NCI-H2171 (cell line): ENCODE results near the gene HMGN2.
"Not testable (repeated sequence)": the region's sequence is repeated elsewhere in the genome, so short reads cannot be mapped to it uniquely, and the experiment has no call there.

Experiments
- DNase-seq: peaks from one replicate; lab custom pipeline; 2025; lab: John Stamatoyannopoulos, UW

HMGN2 gene

DNA sequence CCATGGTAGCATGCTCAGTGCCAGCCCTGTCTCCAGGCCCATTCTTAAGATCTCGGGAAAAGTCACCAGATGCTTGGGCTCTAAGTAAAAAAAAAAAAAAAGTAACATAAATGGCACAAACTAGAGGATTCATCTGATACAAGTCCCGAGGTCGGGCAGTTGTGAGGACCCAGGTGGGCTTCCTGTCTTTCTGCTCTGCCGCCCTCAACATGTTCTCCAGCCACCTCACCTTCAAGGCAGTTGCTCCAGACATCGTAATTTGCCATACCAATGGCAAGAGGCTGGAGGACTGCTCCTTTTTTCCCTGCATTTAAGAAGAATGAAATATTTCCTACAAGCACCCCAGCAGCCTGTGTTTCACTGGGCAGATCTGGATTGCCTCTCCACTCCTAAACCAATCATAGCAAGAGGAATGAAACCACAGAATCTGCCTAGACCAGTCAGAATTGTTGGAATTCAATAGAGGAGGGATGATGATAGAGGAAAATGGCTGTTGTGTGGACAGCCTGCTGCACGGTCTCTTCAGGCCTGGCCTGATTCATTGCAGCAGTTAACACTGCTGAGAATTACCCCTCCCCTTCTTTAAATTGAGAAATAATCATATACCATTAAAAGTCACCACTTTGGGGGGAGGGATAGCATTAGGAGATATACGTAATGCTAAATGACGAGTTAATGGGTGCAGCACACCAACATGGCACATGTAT is 5.4 kb downstream of the HMGN2 start:
- DNase-seq = no peak

- DNase-seq = no peak
Measured at GRCh38 chr1:26478159-26478558, 5.9 kb downstream of the HMGN2 start.

DNA sequence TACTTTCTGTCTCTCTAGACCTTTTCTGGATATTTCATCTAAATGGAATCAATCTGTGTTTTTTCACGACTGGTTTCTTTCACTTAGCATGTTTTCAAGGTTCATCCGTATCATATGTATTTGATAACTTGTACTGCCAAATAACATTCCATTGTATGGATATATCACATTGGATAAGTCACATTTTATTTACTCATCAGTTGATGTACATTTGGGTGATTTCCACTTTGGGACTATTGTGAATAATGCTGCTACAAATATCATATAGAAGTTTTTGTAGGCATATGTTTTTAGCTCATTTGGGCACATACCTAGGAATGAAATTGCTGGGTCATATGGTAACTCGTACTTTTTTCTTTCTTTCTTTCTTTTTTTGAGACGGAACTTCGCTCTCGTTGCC is 6.7 kb downstream of the HMGN2 start:
- DNase-seq = no peak

GRCh38 chr1:26482921-26483320 is 10.7 kb downstream of the HMGN2 start:
- no peak for DNase-seq

GRCh38 chr1:26483980-26484379 is 11.7 kb downstream of the HMGN2 start:
- DNase-seq = no peak

DNA sequence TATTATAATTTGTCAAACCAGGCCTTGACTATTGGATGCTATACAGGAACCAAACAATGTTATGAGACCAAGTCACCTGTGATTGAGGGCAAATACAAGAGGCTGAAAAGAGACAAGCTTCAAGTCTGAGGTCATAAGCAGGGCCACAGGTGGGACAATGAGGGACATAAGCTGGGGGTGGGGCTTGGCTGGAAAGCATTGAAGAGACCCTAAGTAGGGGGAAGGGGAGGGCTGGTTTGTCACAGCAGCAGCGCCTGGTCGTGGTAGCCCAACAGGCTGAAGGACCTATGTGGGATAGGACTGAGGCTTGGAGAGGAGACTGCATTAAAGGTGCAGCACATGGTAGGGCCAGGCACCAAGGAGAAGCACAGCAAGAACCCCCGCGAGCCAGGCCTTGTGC is 17.9 kb downstream of the HMGN2 start:
- no peak for DNase-seq

DNA sequence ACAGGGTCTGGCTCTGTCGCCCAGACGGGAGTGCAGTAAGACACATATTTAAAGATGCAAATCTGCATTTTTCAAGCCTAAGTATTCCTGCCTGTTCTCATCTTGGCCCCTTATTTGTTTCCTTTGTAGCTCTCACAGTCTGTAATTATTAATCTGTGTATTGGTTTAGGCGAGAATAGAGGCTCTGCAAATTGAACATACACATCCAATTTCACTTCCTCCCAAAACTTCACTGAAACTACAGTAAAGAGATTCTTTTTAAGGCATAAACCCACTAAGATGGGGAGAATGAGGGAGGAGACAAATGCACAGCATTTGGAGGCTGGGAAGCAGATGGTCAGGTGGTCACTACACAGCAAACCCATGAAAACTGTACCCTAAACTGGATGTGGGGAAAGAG is 21.0 kb downstream of the HMGN2 start:
- no peak for DNase-seq

- DNase-seq = no peak
Measured at GRCh38 chr1:26493938-26494337, 21.7 kb downstream of the HMGN2 start.

GRCh38 chr1:26496861-26497260 is 24.6 kb downstream of the HMGN2 start:
- no peak for DNase-seq

- DNase-seq = no peak
Measured at GRCh38 chr1:26498894-26499293, 26.7 kb downstream of the HMGN2 start.

GRCh38 chr1:26500488-26501175 is 28.4 kb downstream of the HMGN2 start:
- peak; percentile 93 for DNase-seq

GRCh38 chr1:26510711-26511110 is 38.5 kb downstream of the HMGN2 start:
- DNase-seq = not testable (repeated sequence)

GRCh38 chr1:26515836-26516235 is 43.6 kb downstream of the HMGN2 start:
- not testable (repeated sequence) for DNase-seq

GRCh38 chr1:26516987-26517765 is 44.9 kb downstream of the HMGN2 start:
- peak; percentile 75 for DNase-seq

DNA sequence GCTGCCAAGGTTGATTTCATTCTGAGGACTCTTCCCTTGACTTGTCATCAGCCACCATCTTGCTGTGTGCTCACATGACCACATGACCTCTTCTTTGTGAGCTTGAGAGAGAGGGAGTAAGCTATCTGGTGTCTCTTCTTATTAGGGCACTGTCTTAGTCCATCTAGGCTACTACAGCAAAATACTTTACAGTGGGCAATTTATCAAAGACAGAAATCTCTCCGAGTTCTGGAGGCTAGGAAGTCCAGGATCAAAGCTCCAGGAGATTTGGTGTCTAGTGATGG is 45.5 kb downstream of the HMGN2 start:
- no peak for DNase-seq

DNA sequence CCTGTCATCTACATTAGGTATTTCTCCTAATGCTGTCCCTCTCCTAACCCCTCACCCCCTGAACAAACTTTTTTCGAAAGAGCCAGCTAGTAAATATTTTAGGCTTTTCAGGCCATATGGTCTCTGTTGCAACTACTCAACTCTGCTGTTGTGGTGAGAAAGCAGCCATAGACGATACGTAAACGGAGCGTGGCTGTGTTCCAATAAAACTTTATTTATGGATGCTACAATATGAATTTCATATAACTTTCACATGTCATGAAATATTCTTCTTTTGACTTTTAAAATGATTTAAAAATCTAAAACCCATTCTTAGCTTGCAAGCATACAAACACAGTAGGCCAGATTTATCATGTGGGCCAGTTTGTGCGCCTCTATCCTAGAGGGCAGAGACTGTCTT is 46.1 kb downstream of the HMGN2 start:
- DNase-seq = no peak

GRCh38 chr1:26520339-26520738 is 48.1 kb downstream of the HMGN2 start:
- DNase-seq = no peak

DNA sequence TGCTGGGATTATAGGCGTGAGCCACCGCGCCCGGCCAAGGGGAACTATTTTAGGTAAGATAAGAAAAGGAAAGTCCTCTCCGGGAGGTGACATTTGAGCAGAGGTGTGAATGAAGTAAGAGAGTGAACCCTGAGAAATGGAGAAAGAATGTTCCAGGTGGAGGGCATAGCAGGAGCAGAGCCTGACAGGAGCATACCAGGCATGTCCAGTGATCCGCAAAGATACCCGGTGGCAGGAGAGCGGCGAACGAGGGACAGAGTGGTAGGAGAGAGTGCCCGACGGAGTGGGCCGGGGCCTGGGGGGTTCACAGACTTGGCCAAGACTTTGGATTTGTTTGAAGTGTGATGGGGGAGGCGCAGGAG is 49.4 kb downstream of the HMGN2 start:
- no peak for DNase-seq

DNA sequence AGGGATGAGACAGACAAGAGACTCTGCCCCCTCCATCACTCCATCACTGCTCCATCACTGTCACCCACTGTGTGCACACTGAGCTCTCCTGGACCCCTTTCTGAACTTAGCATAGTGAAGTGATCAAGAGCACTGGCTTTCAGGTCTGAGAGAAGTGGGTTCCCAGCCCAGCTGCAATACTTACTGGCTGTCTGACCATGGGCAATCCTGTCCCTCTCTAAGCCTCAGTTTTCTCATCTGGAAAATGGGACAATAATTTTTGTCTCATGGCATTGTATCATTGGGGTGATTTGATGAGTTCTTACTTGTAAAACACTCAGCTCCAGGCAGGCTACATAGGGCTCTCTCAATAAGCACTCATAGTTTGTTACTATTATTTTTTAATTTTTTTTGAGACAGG is 49.8 kb downstream of the HMGN2 start:
- DNase-seq = no peak

- no peak for DNase-seq
Measured at GRCh38 chr1:26524181-26524580, 51.9 kb downstream of the HMGN2 start.
